Measurements from ENCODE around the gene TMEM39B.
"Not testable (repeated sequence)": the region's sequence is repeated elsewhere in the genome, so short reads cannot be mapped to it uniquely, and the experiment has no call there.

Gene TMEM39B

GRCh38 chr1:32113436-32113835 is 40.7 kb downstream of the TMEM39B start:
- not testable (repeated sequence) for DNase-seq

GRCh38 chr1:32114420-32114819 is 41.7 kb downstream of the TMEM39B start:
- DNase-seq, result no peak

GRCh38 chr1:32115496-32115895 is 42.8 kb downstream of the TMEM39B start:
- no peak for DNase-seq

- DNase-seq, result no peak
These were observed 43.8 kb downstream of the TMEM39B start for GRCh38 chr1:32116531-32116930.

GRCh38 chr1:32122151-32122550 is 49.4 kb downstream of the TMEM39B start:
- DNase-seq, result no peak

- DNase-seq, result not testable (repeated sequence)
These were observed 50.6 kb downstream of the TMEM39B start for GRCh38 chr1:32123361-32123760.

GRCh38 chr1:32125313-32125712 is 52.6 kb downstream of the TMEM39B start:
- no peak for DNase-seq

GRCh38 chr1:32126770-32127169 is 54.0 kb downstream of the TMEM39B start:
- no peak for DNase-seq

- no peak for DNase-seq
These were observed 54.9 kb downstream of the TMEM39B start for GRCh38 chr1:32127409-32128198.

- DNase-seq, result peak in 1 of 2 donors; percentile 26
These were observed 55.7 kb downstream of the TMEM39B start for GRCh38 chr1:32128479-32128878.

- DNase-seq, result no peak
These were observed 56.2 kb downstream of the TMEM39B start for GRCh38 chr1:32128964-32129363.

GRCh38 chr1:32133950-32134280 is 61.2 kb downstream of the TMEM39B start:
- not testable (repeated sequence) for DNase-seq

- DNase-seq, result no peak
These were observed 64.4 kb downstream of the TMEM39B start for GRCh38 chr1:32137111-32137510.

- DNase-seq, result no peak
These were observed 66.2 kb downstream of the TMEM39B start for GRCh38 chr1:32138965-32139364.

- DNase-seq, result no peak
These were observed 69.9 kb downstream of the TMEM39B start for GRCh38 chr1:32142446-32143301.

- DNase-seq, result not testable (repeated sequence)
These were observed 70.6 kb downstream of the TMEM39B start for GRCh38 chr1:32143302-32143695.

GRCh38 chr1:32144033-32144432 is 71.3 kb downstream of the TMEM39B start:
- DNase-seq, result no peak

GRCh38 chr1:32147799-32148198 is 75.1 kb downstream of the TMEM39B start:
- DNase-seq, result not testable (repeated sequence)

- no peak for DNase-seq
These were observed 78.1 kb downstream of the TMEM39B start for GRCh38 chr1:32150847-32151246.

GRCh38 chr1:32151319-32151787 is 78.6 kb downstream of the TMEM39B start:
- no peak for DNase-seq

Data from hippocampal formation (tissue), 2 donors.